ENCODE measurements around the gene GID8.

GRCh38 chr20:62927128-62927705 lies 10.7 kb upstream of the GID8 start:
- no peak for TF ChIP-seq CTCF (IDR thresholded peaks at IDR 0.05; ENCODE audit: extremely low read depth in 1 of 2, insufficient read depth in 1 of 2, low read depth in 1 of 2, low read length in 2 of 2)
- no peak for TF ChIP-seq MYC (IDR thresholded peaks at IDR 0.05; ENCODE audit: low read depth, low read length)
- no peak for TF ChIP-seq POLR2AphosphoS5 (IDR thresholded peaks at IDR 0.05; ENCODE audit: insufficient read depth, low read depth, low read length)
- TF ChIP-seq EZH2 (IDR thresholded peaks at IDR 0.05; ENCODE audit: borderline replicate concordance, low read depth, low read length, severe bottlenecking), result no peak
- TF ChIP-seq MAX (IDR thresholded peaks at IDR 0.05; ENCODE audit: insufficient read depth, insufficient read length), result no peak
